Measurements from ENCODE around the gene SCCPDH.
"Not testable (repeated sequence)": the region's sequence is repeated elsewhere in the genome, so short reads cannot be mapped to it uniquely, and the experiment has no call there.

The SCCPDH gene

GRCh38 chr1:246719361-246719760 is 4.8 kb upstream of the SCCPDH start:
- H2BK5ac ChIP-seq (ENCODE audit: low read depth, low read length, poor library complexity); H3K27ac ChIP-seq (ENCODE audit: low read depth, low read length); H3K79me2 ChIP-seq (ENCODE audit: control insufficient read depth, insufficient read depth, low read length, poor library complexity); H4K91ac ChIP-seq (ENCODE audit: low read depth, low read length); H3K9ac ChIP-seq (ENCODE audit: low read length); H4K12ac ChIP-seq (ENCODE audit: low read depth, low read length); H3K27me3 ChIP-seq (ENCODE audit: insufficient read depth, low read length); H3K9me3 ChIP-seq (ENCODE audit: insufficient read depth, low read depth, low read length); H3K23ac ChIP-seq (ENCODE audit: low read length); H4K8ac ChIP-seq (ENCODE audit: low read depth, low read length); H3K4me3 ChIP-seq (ENCODE audit: low read depth, low read length); H2BK12ac ChIP-seq (ENCODE audit: low read length); H3K4ac ChIP-seq (ENCODE audit: low read depth, low read length); H3K14ac ChIP-seq (ENCODE audit: low read length); H3K4me1 ChIP-seq (ENCODE audit: control insufficient read depth in 1 of 2, insufficient read depth in 2 of 2, low read length in 2 of 2); H3K4me2 ChIP-seq (ENCODE audit: low read length); H3K36me3 ChIP-seq (ENCODE audit: control insufficient read depth in 1 of 2, insufficient read depth in 2 of 2, low read length in 2 of 2); H3K18ac ChIP-seq (ENCODE audit: low read length); H2BK120ac ChIP-seq (ENCODE audit: insufficient read depth, low read length, poor library complexity); H2AFZ ChIP-seq (ENCODE audit: insufficient read depth, low read length, poor library complexity); DNase-seq; H3K79me1 ChIP-seq (ENCODE audit: low read length); H2AK5ac ChIP-seq (ENCODE audit: low read length): not testable (repeated sequence)
- WGBS (ENCODE audit: extremely low coverage, insufficient coverage, insufficient read length): no CpG with 5 or more reads among the region's 2 CpGs

- H3K9me3 ChIP-seq (ENCODE audit: insufficient read depth, low read depth, low read length); H3K79me1 ChIP-seq (ENCODE audit: low read length); H3K4me1 ChIP-seq (ENCODE audit: control insufficient read depth in 1 of 2, insufficient read depth in 2 of 2, low read length in 2 of 2); H2AK5ac ChIP-seq (ENCODE audit: low read length); H3K4me3 ChIP-seq (ENCODE audit: low read depth, low read length); H3K14ac ChIP-seq (ENCODE audit: low read length); H3K4me2 ChIP-seq (ENCODE audit: low read length); H3K36me3 ChIP-seq (ENCODE audit: control insufficient read depth in 1 of 2, insufficient read depth in 2 of 2, low read length in 2 of 2); H4K12ac ChIP-seq (ENCODE audit: low read depth, low read length); H2BK5ac ChIP-seq (ENCODE audit: low read depth, low read length, poor library complexity); H3K79me2 ChIP-seq (ENCODE audit: control insufficient read depth, insufficient read depth, low read length, poor library complexity); H4K8ac ChIP-seq (ENCODE audit: low read depth, low read length); H2BK120ac ChIP-seq (ENCODE audit: insufficient read depth, low read length, poor library complexity); H3K27ac ChIP-seq (ENCODE audit: low read depth, low read length); H3K4ac ChIP-seq (ENCODE audit: low read depth, low read length); H4K91ac ChIP-seq (ENCODE audit: low read depth, low read length); DNase-seq; H3K9ac ChIP-seq (ENCODE audit: low read length); H3K23ac ChIP-seq (ENCODE audit: low read length); H2BK12ac ChIP-seq (ENCODE audit: low read length); H3K18ac ChIP-seq (ENCODE audit: low read length); H2AFZ ChIP-seq (ENCODE audit: insufficient read depth, low read length, poor library complexity): not testable (repeated sequence)
- WGBS (ENCODE audit: extremely low coverage, insufficient coverage, insufficient read length): no CpG with 5 or more reads among the region's 7 CpGs
- peaks cover 12% of the 10 kb centered on the region for H3K27me3 ChIP-seq (ENCODE audit: insufficient read depth, low read length)
Measured at GRCh38 chr1:246720814-246721213, 3.4 kb upstream of the SCCPDH start.

- Histone ChIP-seq H3K27ac (ENCODE audit: low read depth, low read length) (no peak overlapping the region), H3K4me3 (ENCODE audit: low read depth, low read length) (no peak overlapping the region), H3K4ac (ENCODE audit: low read depth, low read length) (no peak overlapping the region), H3K9ac (ENCODE audit: low read length) (no peak overlapping the region), H2AK5ac (ENCODE audit: low read length) (no peak overlapping the region), H2BK5ac (ENCODE audit: low read depth, low read length, poor library complexity) (no peak overlapping the region), H4K12ac (ENCODE audit: low read depth, low read length) (no peak overlapping the region), H4K91ac (ENCODE audit: low read depth, low read length) (no peak overlapping the region), H3K79me1 (ENCODE audit: low read length) (peaks cover 5% of the 10 kb centered on the region), H3K4me2 (ENCODE audit: low read length) (no peak overlapping the region), H3K79me2 (ENCODE audit: control insufficient read depth, insufficient read depth, low read length, poor library complexity) (peaks cover 4% of the 10 kb centered on the region), H4K8ac (ENCODE audit: low read depth, low read length) (no peak overlapping the region), H3K23ac (ENCODE audit: low read length) (no peak overlapping the region), H2AFZ (ENCODE audit: insufficient read depth, low read length, poor library complexity) (no peak overlapping the region), H3K27me3 (ENCODE audit: insufficient read depth, low read length) (peaks cover 12% of the 10 kb centered on the region), H2BK120ac (ENCODE audit: insufficient read depth, low read length, poor library complexity) (no peak overlapping the region), H3K4me1 (ENCODE audit: control insufficient read depth in 1 of 2, insufficient read depth in 2 of 2, low read length in 2 of 2) (peaks cover 0 to 4% of the 10 kb centered on the region in 2 experiments), H3K9me3 (ENCODE audit: insufficient read depth, low read depth, low read length) (peaks cover 4% of the 10 kb centered on the region), H3K36me3 (ENCODE audit: control insufficient read depth in 1 of 2, insufficient read depth in 2 of 2, low read length in 2 of 2) (peaks cover 0 to 2% of the 10 kb centered on the region in 2 experiments), H3K14ac (ENCODE audit: low read length) (no peak overlapping the region), H3K18ac (ENCODE audit: low read length) (no peak overlapping the region), H2BK12ac (ENCODE audit: low read length) (no peak overlapping the region)
- WGBS (ENCODE audit: extremely low coverage, insufficient coverage, insufficient read length): no CpG with 5 or more reads among the region's 4 CpGs
- no peak for DNase-seq
Measured at GRCh38 chr1:246722720-246723119, 1.5 kb upstream of the SCCPDH start.

- Histone ChIP-seq H2AFZ (ENCODE audit: insufficient read depth, low read length, poor library complexity) (peak overlapping the region; percentile 91), H2BK120ac (ENCODE audit: insufficient read depth, low read length, poor library complexity) (peak overlapping the region; percentile 71), H2BK5ac (ENCODE audit: low read depth, low read length, poor library complexity) (no peak overlapping the region), H3K9ac (ENCODE audit: low read length) (no peak overlapping the region), H3K79me2 (ENCODE audit: control insufficient read depth, insufficient read depth, low read length, poor library complexity) (peaks cover 4% of the 10 kb centered on the region), H3K36me3 (ENCODE audit: control insufficient read depth in 1 of 2, insufficient read depth in 2 of 2, low read length in 2 of 2) (peaks cover 0 to 3% of the 10 kb centered on the region in 2 experiments), H3K4me3 (ENCODE audit: low read depth, low read length) (peak overlapping the region; percentile 81), H3K9me3 (ENCODE audit: insufficient read depth, low read depth, low read length) (peaks cover 6% of the 10 kb centered on the region), H4K8ac (ENCODE audit: low read depth, low read length) (peak overlapping the region; percentile 93), H3K18ac (ENCODE audit: low read length) (peak overlapping the region; percentile 74), H3K4me1 (ENCODE audit: control insufficient read depth in 1 of 2, insufficient read depth in 2 of 2, low read length in 2 of 2) (peaks cover 0 to 4% of the 10 kb centered on the region in 2 experiments), H4K12ac (ENCODE audit: low read depth, low read length) (peak overlapping the region; percentile 95), H3K79me1 (ENCODE audit: low read length) (peaks cover 5% of the 10 kb centered on the region), H3K4me2 (ENCODE audit: low read length) (peak overlapping the region; percentile 92), H3K27ac (ENCODE audit: low read depth, low read length) (peak overlapping the region; percentile 14), H2AK5ac (ENCODE audit: low read length) (no peak overlapping the region), H3K4ac (ENCODE audit: low read depth, low read length) (no peak overlapping the region), H4K91ac (ENCODE audit: low read depth, low read length) (peak overlapping the region; percentile 88), H3K14ac (ENCODE audit: low read length) (peak overlapping the region; percentile 93), H2BK12ac (ENCODE audit: low read length) (no peak overlapping the region), H3K27me3 (ENCODE audit: insufficient read depth, low read length) (peaks cover 12% of the 10 kb centered on the region), H3K23ac (ENCODE audit: low read length) (no peak overlapping the region)
- no CpG with 5 or more reads among the region's 13 CpGs for WGBS (ENCODE audit: extremely low coverage, insufficient coverage, insufficient read length)
- peak in 1 of 2 donors; percentile 36 for DNase-seq
Measured at GRCh38 chr1:246724731-246725095, 504 bp downstream of the SCCPDH start.

Measured in trophoblast cell (in vitro differentiated cells and primary cell).